Measurements from ENCODE around the gene CHMP5.

- TF ChIP-seq ZFX (IDR thresholded peaks at IDR 0.05; ENCODE audit: borderline replicate concordance) (no peak), CTCF (IDR thresholded peaks at IDR 0.05) (no peak)
These were observed 27.1 kb downstream of the CHMP5 start for GRCh38 chr9:33291901-33292300.
